B cell (primary cell): Measurements from ENCODE around the gene LEMD2. TPM values are rescaled to one million over a fixed set of nuclear protein-coding genes. Genes with fewer than 3 reads are reported as not detected.

ENCODE experiments used
- ATAC-seq: fragments of 200-7000 bp; cut with Tn5 transposase; one replicate; pipeline ENCODE4 v1.10.0; 2021; ENCODE audit warnings: low read depth, mild to moderate bottlenecking, moderate number of reproducible peaks, moderate library complexity
- CTCF ChIA-PET: fragments of 350-600 bp; sonication (Branson Sonifier 250); formaldehyde crosslinking; loops from one replicate; lab custom pipeline; 2021; ENCODE audit warnings: antibody characterized with exemption, inconsistent platforms; lab: Charles Lee
- POLR2A ChIA-PET: fragments of 350-600 bp; sonication (Branson Sonifier 250); formaldehyde crosslinking; loops from one replicate; lab custom pipeline; 2021; ENCODE audit warnings: antibody characterized with exemption; lab: Charles Lee
- DNase-seq: peaks from one replicate; pipeline ENCODE4 v3.0.0; 2013
- H2AFZ ChIP-seq: 2 replicates; pipeline ENCODE4 v1.6.1; 2012; ENCODE audit warnings: mild to moderate bottlenecking, low read depth, low read length; ENCODE audit not compliant: insufficient read depth, poor library complexity, severe bottlenecking
- H3K27ac ChIP-seq, 2 donors: 1 replicate in 1 of 2; 2 replicates in 1 of 2; pipeline ENCODE4 v1.5.1; 2012 to 2013; ENCODE audit warnings: low read length in 2 of 2, mild to moderate bottlenecking in 2 of 2, moderate library complexity in 1 of 2
- H3K27me3 ChIP-seq, 4 experiments: fragments of 200-600 bp in 1 of 4; sonication (generic) in 1 of 4; replicated peaks in 1 of 4; 1 replicate in 2 of 4; 2 replicates in 2 of 4; pipeline versions ENCODE4 v1.6.1 to v1.7.0; 2013 to 2016; ENCODE audit warnings: low read length in 3 of 4, mild to moderate bottlenecking in 2 of 4, mixed read lengths in 1 of 4, moderate library complexity in 1 of 4; ENCODE audit not compliant: insufficient read depth in 4 of 4, control insufficient read depth in 3 of 4; ENCODE audit errors: control extremely low read depth in 1 of 4
- H3K36me3 ChIP-seq, 2 experiments: replicated peaks in 1 of 2; 1 replicate in 1 of 2; 2 replicates in 1 of 2; pipeline versions ENCODE4 v1.6.1 to v1.7.1; 2013; ENCODE audit warnings: low read length in 1 of 2; ENCODE audit not compliant: insufficient read depth in 2 of 2, control insufficient read depth in 1 of 2; ENCODE audit errors: control extremely low read depth in 1 of 2, extremely low read depth in 1 of 2
- H3K4me1 ChIP-seq, 2 donors: fragments of 200-600 bp in 1 of 2; sonication (generic) in 1 of 2; 1 replicate in 1 of 2; 2 replicates in 1 of 2; pipeline versions ENCODE4 v1.5.1 to v1.6.1; 2013 to 2017; ENCODE audit warnings: low read length in 2 of 2; ENCODE audit not compliant: control insufficient read depth in 2 of 2, insufficient read depth in 2 of 2
- H3K4me2 ChIP-seq: replicated peaks from 2 replicates; pipeline ENCODE3; 2012; ENCODE audit warnings: mild to moderate bottlenecking, low read depth, low read length; ENCODE audit not compliant: poor library complexity, severe bottlenecking
- H3K4me3 ChIP-seq, 5 experiments: fragments of 200-600 bp in 1 of 5; sonication (generic) in 1 of 5; 1 replicate in 3 of 5; 2 replicates in 2 of 5; pipeline versions ENCODE4 v1.5.1 to v1.7.0; 2011 to 2016; ENCODE audit warnings: low read length in 4 of 5, mild to moderate bottlenecking in 4 of 5, low read depth in 2 of 5, control low read depth in 1 of 5, moderate library complexity in 1 of 5; ENCODE audit not compliant: insufficient read depth in 1 of 5; ENCODE audit errors: control extremely low read depth in 1 of 5, extremely low read depth in 1 of 5
- H3K79me2 ChIP-seq: fragments of 200-600 bp; sonication (generic); one replicate; pipeline ENCODE4 v1.6.0; 2016; ENCODE audit warnings: low read length; ENCODE audit not compliant: control insufficient read depth, insufficient read depth
- H3K9ac ChIP-seq: fragments of 200-600 bp; sonication (generic); 2 replicates; pipeline ENCODE4 v1.6.1; 2017; ENCODE audit warnings: mild to moderate bottlenecking, low read length, moderate library complexity
- H3K9me3 ChIP-seq, 3 donors: one replicate each; pipeline versions ENCODE4 v1.6.1 to v1.7.1; 2013; ENCODE audit warnings: low read length in 2 of 3; ENCODE audit not compliant: control insufficient read depth in 2 of 3, insufficient read depth in 1 of 3; ENCODE audit errors: control extremely low read depth in 1 of 3
- H4K20me1 ChIP-seq: 2 replicates; pipeline ENCODE4 v1.6.0; 2012; ENCODE audit warnings: mild to moderate bottlenecking, low read length; ENCODE audit not compliant: insufficient read depth, control insufficient read depth, poor library complexity, severe bottlenecking
- H3K27ac Mint-ChIP-seq: one replicate; pipeline ENCODE4 v1.8.0; 2021; ENCODE audit warnings: mixed read lengths
- H3K27me3 Mint-ChIP-seq: one replicate; pipeline ENCODE4 v1.8.0; 2021; ENCODE audit warnings: mixed read lengths
- H3K4me1 Mint-ChIP-seq: one replicate; pipeline ENCODE4 v1.8.0; 2021; ENCODE audit warnings: mixed read lengths
- H3K4me3 Mint-ChIP-seq: one replicate; pipeline ENCODE4 v1.8.0; 2021; ENCODE audit warnings: mixed read lengths
- H3K9me3 Mint-ChIP-seq: one replicate; pipeline ENCODE4 v1.8.0; 2022; ENCODE audit warnings: mixed read lengths; ENCODE audit not compliant: insufficient read depth
- EZH2 ChIP-seq: IDR thresholded peaks from 2 replicates; pipeline ENCODE4 v1.6.1; 2012; ENCODE audit warnings: borderline replicate concordance, low read depth, mild to moderate bottlenecking, moderate library complexity, low read length; ENCODE audit not compliant: insufficient read depth, poor library complexity, severe bottlenecking
- WGBS: methylation state at CpG from one replicate; pipeline ENCODE4 v1.1.5; 2013; ENCODE audit warnings: missing lambda C conversion rate; ENCODE audit not compliant: insufficient coverage; 5-methylcytosine and 5-hydroxymethylcytosine counted together
- intact Hi-C: fragments of 100-400 bp; cut with micrococcal nuclease; formaldehyde crosslinking; loops from one replicate; pipeline ENCODE4 v1.10.0; 2022
- polyA plus RNA-seq: library from polyadenylated mRNA; depleted of rRNA; stranded (reverse); fragments of >200 nt; gene quantifications from 2 replicates; pipeline ENCODE4 v1.2.3, GENCODE V29; 2012
- total RNA-seq, 2 donors: library from RNA; stranded (reverse); fragments of 120-200 nt in 1 of 2; gene quantifications; 1 replicate in 1 of 2; 2 replicates in 1 of 2; pipeline versions ENCODE4 v1.2.3 to v1.2.4, GENCODE V29; 2013 to 2022
- TF ChIP-seq, protein P1 (sequence below): fragments of 200-600 bp; IDR thresholded peaks from one replicate; pipeline ENCODE4 v1.8.0; 2022; ENCODE audit warnings: antibody characterized with exemption, mild to moderate bottlenecking

Gene LEMD2
- total and polyA plus RNA-seq, 2 donors (not counting 1 experiment from before 2014, with no cell fraction given): 58.7 to 113 TPM

DNA sequence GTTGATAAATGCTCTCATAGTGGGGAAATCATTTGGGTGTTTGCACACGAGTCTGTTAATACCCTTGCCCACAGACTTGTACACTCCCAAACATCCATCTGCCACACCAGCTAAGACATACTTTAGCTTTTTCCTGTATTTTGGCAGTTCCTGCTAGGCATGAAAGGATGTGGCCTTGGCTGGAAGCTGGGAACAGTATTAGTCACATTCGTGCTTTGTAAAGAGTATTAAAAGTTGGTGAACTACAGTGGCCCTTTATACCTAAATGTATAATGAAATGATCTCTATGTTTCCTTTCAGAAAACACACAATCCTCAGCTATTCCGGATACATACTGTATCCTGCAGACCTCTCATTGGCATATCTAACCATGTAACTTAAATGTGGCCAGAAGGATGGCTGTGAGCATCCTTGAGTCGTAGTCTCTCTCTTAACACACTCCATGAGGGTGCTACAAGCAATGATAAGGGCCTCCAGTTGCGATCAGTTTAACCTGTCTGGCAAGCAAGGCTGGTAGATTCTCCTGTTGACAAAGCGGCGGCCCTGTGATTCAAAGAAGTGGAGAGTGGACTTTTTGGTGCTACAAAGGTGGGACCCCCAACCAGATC lies 1.5 kb downstream of the LEMD2 start:
- Mint-ChIP-seq H3K4me3 (peak overlapping the region; percentile 93), H3K9me3 (no peaks in the 10 kb centered on the region), H3K27me3 (no peaks in the 10 kb centered on the region), H3K27ac (peak overlapping the region; percentile 97), H3K4me1 (peaks cover 49% of the 10 kb centered on the region)
- H3K79me2 ChIP-seq: peaks cover 57% of the 10 kb centered on the region
- peaks cover 34 to 37% of the 10 kb centered on the region in 2 donors for H3K4me1 ChIP-seq
- intact Hi-C loops: loop anchor here (5.0 kb wide), 2 partner anchors 395 to 460 kb away; partner anchors contain the start of genes KIFC1 and SMIM29
- CTCF ChIA-PET: interaction anchor here (1.2 to 5.6 kb wide), 3 partner anchors 8 to 241 kb away, joined by 3 to 48 read pairs (median 3); no protein-coding TSS in a partner anchor
- peaks cover 0 to under 1% (median 0%) of the 10 kb centered on the region in 4 experiments for H3K27me3 ChIP-seq
- H3K4me2 ChIP-seq: peak overlapping the region; percentile 84
- H3K9ac ChIP-seq: peak overlapping the region; percentile 93
- 75% methylated on average over 4 of the region's 7 CpGs for WGBS
- peak overlapping the region; percentile 11 to 89 (median 73) for H3K4me3 ChIP-seq
- POLR2A ChIA-PET: interaction anchor here (0.6 to 0.9 kb wide), 2 partner anchors 76 to 402 kb away, joined by 3 to 4 read pairs; partner anchors contain the start of gene UQCC2
- peaks cover 2 to 29% of the 10 kb centered on the region in 2 experiments for H3K36me3 ChIP-seq
- H3K9me3 ChIP-seq: no peaks in the 10 kb centered on the region
- peaks cover 55% of the 10 kb centered on the region for H4K20me1 ChIP-seq
- no peak overlapping the region for H2AFZ ChIP-seq
- peak overlapping the region; percentile 78 to 89 for H3K27ac ChIP-seq
- TF ChIP-seq, protein P1, sequence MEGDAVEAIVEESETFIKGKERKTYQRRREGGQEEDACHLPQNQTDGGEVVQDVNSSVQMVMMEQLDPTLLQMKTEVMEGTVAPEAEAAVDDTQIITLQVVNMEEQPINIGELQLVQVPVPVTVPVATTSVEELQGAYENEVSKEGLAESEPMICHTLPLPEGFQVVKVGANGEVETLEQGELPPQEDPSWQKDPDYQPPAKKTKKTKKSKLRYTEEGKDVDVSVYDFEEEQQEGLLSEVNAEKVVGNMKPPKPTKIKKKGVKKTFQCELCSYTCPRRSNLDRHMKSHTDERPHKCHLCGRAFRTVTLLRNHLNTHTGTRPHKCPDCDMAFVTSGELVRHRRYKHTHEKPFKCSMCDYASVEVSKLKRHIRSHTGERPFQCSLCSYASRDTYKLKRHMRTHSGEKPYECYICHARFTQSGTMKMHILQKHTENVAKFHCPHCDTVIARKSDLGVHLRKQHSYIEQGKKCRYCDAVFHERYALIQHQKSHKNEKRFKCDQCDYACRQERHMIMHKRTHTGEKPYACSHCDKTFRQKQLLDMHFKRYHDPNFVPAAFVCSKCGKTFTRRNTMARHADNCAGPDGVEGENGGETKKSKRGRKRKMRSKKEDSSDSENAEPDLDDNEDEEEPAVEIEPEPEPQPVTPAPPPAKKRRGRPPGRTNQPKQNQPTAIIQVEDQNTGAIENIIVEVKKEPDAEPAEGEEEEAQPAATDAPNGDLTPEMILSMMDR: no peak
- TF ChIP-seq EZH2: no peak
- ATAC-seq: no peak
- no peak for DNase-seq

DNA sequence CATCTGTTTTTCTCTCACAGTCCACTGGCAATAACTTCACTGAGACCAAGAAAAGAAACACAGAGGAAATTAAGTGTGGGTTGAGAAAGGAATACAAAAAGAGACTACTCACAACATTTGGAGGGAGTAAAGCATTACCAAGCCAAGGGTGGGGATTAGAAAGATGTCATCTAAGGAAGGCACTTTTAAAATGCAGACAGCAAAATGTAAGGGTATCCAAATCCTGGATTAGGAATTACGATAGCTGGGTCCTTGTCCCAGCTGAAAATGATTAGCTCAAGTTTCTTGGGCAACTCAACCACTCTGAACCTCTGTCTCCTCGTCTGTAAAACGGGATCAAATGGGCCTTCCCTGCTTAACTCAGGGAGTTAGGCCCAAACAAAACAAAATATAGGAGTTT lies 2.2 kb downstream of the LEMD2 start:
- Histone ChIP-seq H3K9me3 (no peaks in the 10 kb centered on the region), H2AFZ (no peak overlapping the region), H3K79me2 (peaks cover 62% of the 10 kb centered on the region), H3K9ac (peak overlapping the region; percentile 93), H3K27ac (peak overlapping the region in 1 of 2 donors; percentile 89), H3K4me3 (no peak overlapping the region), H3K36me3 (peaks cover 2 to 36% of the 10 kb centered on the region in 2 experiments), H3K4me1 (peaks cover 34 to 37% of the 10 kb centered on the region in 2 donors), H3K4me2 (peak overlapping the region; percentile 84), H3K27me3 (no peaks in the 10 kb centered on the region), H4K20me1 (peaks cover 62% of the 10 kb centered on the region)
- Mint-ChIP-seq H3K27me3 (no peaks in the 10 kb centered on the region), H3K27ac (no peak overlapping the region), H3K4me1 (peaks cover 49% of the 10 kb centered on the region), H3K9me3 (no peaks in the 10 kb centered on the region), H3K4me3 (peak overlapping the region; percentile 93)
- TF ChIP-seq, protein P1: no peak
- no peak for TF ChIP-seq EZH2
- WGBS: 86% methylated on average over 1 of the region's 3 CpGs
- intact Hi-C loops: loop anchor here (5.0 kb wide), 2 partner anchors 394 to 461 kb away; partner anchors contain the start of genes KIFC1 and SMIM29
- ATAC-seq (no peak), DNase-seq (no peak)
- ChIA-PET CTCF (interaction anchor here (1.2 to 5.6 kb wide), 2 partner anchors 16 to 242 kb away, joined by 3 to 48 read pairs; no protein-coding TSS in a partner anchor), POLR2A (no interaction called here)
